Stimulated activated CD4-positive, alpha-beta T cell treated with anti-CD3 and anti-CD28 coated beads, TNF-alpha, amount 100 ng/mL, for 1 hour (primary cell): ENCODE data around the gene FSCN2.

ENCODE experiments used
- DNase-seq, 3 donors: peaks; one replicate each; pipeline ENCODE4 v3.0.0-alpha.2; 2020; ENCODE audit warnings: low read depth in 3 of 3, low spot score in 1 of 3

The FSCN2 gene

DNA sequence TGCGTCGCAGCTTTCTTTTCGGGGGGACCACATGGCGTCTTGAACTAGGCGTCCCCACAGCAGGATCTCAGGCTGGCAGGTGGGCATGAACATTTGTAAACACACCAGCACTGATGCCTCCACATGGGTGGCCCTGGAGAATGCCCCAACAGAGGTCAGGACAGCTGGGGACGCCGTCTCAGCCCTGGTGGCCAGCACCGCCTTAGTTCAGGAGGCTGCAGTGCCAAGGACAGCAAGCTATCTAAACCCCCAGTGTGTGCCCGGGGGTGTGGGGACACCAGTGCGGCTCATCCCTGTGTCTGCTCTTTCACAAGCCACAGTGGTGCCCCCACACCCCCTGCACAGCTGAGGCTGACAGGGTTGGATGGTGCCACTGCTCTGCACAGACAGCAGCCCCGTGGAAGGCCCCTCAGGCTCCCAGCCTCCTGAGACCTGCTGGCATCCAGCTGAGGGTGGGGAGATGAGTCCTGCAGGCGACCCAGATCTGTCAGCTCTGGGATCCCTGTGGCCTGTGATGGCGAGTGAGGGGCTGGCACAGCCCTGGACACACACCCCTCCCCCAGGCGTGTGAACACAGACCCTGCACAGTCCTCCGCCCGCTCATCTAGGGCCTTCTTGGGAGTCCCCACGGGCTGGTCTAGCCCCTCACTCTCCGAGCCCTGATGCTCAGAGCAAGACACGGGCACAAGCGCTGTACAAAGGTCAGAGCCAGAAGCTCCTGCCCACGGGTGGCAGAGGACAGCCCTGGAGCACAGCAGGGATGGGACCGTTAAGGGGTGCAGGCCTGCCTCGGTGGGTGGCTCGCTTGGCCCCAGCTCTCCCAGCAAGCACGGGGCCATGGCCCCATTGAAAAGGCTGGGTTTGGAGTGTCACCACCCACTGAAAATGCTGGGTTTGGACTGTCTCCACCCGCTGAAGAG lies 10.7 kb downstream of the FSCN2 start:
- DNase-seq = no peak

- no peak for DNase-seq
These were observed 11.4 kb downstream of the FSCN2 start for GRCh38 chr17:81539571-81539900.

GRCh38 chr17:81539961-81540675 lies 11.9 kb downstream of the FSCN2 start:
- DNase-seq = no peak

DNA sequence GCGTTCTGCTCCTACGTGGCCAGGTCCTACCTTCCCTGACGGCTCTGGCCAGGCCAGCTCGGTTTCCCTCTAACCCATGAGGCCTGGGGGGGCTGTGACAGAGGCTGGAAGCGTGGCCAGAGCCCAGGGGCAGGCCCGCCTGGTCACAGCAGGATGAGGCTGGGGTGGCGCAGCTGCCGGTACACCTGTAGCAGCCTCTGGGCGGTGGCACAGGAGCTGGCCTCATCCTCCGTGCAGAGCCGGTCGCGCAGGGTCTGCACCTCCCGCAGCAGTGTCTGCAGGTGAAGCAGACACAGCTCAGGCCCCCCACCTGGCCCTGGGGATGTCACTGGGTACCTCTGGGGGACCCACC lies 12.5 kb downstream of the FSCN2 start:
- DNase-seq = no peak

GRCh38 chr17:81541123-81541522 lies 12.9 kb downstream of the FSCN2 start:
- no peak for DNase-seq

DNA sequence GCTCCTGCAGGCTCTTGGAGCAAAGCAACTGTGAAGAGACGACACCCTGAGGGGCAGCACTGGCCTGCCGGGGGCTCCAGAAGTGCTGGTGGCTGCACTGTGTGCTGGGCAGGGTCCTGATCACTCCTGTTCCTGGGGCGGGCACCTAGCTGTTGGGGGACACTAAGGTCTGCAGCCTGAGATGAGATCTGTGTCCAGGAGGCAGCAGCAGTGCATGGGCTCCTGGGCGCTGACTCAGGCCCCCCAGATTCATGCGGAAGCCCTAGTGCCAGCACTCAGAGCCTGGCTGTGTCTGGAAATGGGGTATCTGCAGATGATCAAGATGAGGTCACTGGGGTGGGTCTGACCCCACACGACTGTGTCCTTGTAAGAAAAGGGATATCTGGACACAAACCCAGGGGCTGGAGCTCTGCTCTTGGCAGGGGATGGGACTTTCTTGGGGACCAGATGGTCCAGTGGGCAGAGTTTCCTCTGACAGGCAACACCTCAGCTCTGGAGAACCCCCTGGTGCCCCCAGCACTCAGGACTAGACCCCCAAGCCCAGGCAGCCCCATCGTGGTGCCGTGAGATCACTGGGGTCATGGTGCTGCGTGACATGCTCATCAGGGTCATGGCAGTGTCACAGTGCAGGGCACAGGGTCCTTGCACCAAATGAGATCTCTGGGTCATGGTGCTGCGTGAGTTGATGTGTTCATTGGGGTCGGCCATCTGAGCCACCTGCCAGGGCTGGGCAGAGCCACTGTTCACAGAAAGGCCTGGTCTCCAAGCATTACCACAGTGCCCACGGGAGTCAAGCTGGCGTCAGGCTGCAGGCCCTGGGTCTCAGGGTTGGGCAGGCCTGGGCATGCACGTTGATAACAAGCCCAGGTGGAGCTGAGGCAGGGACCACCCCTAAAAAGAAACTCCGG lies 14.5 kb downstream of the FSCN2 start:
- no peak for DNase-seq

DNA sequence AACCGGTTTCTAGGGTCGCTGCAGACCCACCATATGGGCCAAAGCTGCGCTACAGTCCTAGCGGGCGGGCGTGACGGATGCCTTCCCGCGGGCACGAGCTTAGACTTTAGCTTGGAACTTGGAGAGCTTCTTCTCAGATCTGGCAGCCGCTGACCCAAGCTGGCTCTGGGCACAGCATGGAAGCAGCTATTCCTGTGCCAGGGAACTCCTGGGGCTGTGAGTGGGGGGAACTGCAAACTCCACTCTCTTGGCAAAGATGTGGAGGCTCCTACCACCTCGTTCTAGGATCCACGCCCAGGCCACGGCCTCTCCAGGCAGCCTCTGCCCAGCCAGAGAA lies 15.1 kb downstream of the FSCN2 start:
- DNase-seq = no peak

- no peak for DNase-seq
These were observed 15.6 kb downstream of the FSCN2 start for GRCh38 chr17:81543756-81544155.

GRCh38 chr17:81544281-81544974 lies 16.3 kb downstream of the FSCN2 start:
- no peak for DNase-seq

DNA sequence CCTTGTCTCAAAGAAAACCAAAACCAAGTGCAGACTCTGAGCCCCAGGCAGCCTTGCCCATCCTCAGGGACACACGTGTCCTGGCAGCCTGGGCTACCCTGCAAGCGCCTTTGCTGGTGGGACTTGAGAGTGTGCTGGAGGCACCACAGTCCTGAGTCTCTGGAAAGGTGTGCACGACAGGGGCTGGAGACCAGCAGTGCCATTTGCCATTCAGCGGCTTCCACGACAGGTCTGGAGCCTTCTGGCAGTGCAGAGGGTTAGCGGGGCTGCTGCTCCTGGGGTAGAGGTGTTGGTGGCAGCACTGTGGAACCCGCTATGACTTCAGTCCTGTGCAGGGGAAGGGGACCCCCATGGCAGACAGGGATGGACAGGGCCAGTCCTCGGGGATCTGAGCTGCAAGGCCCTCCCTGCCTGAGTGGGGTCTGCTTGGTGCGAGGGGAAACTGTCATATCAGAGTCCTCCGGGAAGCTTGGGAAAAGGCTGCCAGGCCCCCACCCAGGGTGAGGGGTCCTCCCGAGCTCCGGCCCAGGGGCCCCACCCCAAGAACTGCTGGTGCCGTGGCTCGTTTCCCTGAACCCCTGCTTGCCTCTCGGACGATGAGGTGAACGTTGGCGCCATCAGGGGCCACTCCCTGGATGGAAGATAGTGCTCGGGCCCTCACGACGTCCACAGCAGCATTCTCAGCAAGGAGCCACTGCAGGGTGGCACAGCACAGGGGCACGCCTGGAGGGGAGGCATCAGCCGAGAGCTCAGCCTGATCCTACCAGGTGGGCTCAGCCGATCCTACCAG lies 17.2 kb downstream of the FSCN2 start:
- no peak for DNase-seq

GRCh38 chr17:81546906-81547613 lies 18.9 kb downstream of the FSCN2 start:
- no peak for DNase-seq

GRCh38 chr17:81547614-81547982 lies 19.4 kb downstream of the FSCN2 start:
- DNase-seq = no peak

DNA sequence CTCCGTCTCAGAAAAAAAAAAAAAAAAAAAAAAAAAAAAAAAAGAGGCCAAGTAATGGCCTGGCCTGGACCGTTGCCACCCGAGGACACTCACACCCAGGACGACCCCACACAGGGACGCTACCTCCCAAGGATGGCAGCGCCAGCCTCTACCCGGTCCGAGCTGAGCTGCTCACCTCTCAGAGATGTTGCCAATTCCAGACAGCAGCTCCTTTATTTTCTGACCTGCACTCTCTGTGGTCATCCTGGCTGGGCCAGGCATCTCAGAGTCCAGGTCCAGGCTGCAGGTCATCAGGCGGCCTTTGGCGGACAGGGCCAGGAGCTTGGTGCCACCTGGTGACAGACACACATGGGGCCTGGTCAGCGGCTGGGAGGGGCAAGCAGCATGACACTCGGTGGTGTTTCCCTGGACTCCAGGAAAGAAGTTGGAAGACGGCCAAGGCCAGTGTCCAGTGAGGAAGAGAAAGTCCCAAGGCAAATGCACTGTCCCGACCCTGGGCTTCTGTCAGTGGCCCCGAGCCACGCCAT lies 20.9 kb downstream of the FSCN2 start:
- no peak for DNase-seq

- DNase-seq = no peak
These were observed 21.6 kb downstream of the FSCN2 start for GRCh38 chr17:81549826-81550225.

- DNase-seq = no peak
These were observed 22.1 kb downstream of the FSCN2 start for GRCh38 chr17:81550285-81550684.

DNA sequence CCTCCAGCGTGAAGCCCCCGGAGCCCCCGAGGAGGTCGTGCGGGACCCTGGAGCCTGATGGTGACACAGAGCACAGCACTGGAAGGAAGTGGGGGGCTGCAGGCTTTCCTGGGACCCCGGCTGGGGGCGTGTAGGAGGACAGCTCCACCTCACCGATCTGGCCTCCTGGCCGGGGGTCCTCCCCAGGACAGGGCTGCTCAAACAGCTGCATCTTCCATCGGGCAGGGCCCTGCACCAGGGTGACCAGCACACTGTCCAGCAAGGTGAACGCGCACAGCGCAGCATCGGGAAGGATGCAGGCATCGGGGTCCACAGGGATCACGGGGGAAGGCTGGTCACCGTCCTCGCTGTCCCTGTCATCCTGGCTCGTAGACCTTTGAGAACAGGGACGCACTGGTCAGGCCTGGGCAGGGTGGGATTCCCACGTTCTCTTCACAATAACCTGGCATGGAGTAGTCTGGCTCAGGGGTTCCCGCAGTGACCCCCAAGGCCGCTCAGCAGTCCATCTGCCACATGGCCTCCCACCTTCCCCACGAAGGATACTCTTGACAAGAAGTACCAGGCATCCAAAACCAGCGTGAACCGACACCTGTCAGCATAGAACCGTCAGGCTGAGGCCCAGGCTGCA lies 22.8 kb downstream of the FSCN2 start:
- DNase-seq = no peak

DNA sequence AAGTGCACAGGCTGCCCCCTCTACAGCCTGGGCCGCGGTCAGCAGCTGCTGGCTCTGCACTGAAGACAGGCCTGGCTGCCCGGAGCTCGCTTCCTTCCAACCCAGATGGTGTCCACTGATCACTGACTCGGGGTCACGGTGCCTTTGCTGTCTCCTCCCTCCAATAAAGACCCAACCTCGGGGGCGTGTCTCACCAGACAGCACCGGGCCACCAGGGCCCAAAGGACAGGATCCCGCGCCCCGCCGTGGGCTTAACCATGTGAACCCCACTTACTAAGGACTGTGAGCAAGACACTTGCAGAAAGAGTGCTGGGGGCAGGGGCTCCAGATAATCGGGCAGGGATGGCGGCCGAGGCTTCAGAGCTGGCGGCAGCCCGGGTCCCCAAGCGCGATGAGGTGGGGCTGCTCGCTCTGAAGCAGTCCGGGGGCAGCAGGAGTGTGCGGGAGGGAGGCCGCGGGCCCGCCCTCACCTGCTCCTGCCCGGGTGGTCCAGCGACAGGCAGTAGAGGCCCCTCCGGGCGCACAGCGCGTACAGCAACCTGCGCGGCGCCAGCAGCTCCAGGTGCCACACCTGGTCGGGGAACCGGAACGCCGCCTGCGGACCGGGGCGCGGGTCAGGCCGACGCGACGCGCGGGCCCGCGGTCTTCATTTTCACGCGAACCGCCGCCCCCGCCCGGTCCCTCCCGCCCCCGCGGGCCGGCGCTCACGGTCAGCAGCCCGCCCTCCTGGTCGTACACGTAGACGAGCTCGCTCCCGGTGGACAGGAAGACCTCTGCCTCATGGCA lies 23.5 kb downstream of the FSCN2 start:
- DNase-seq = no peak
